Chondrocyte (in vitro differentiated cells): Measurements from ENCODE around the gene NPTX1. TPM values are rescaled to one million over a fixed set of nuclear protein-coding genes. Genes with fewer than 3 reads are reported as not detected.
A peak's percentile ranks its signal among the peaks of the same experiment; 100 is the strongest.

Source experiments
- DNase-seq: peaks from one replicate; pipeline ENCODE4 v3.0.0; 2021; ENCODE audit warnings: mixed read lengths, low spot score
- H3K27ac Mint-ChIP-seq: one replicate; pipeline ENCODE4 v1.8.0; 2021; ENCODE audit warnings: mild to moderate bottlenecking, moderate library complexity, mixed read lengths; ENCODE audit not compliant: unreplicated experiment
- H3K27me3 Mint-ChIP-seq: 2 replicates; pipeline ENCODE4 v1.8.0; 2021; ENCODE audit warnings: low read depth, mixed read lengths
- H3K36me3 Mint-ChIP-seq: 2 replicates; pipeline ENCODE4 v1.8.0; 2021; ENCODE audit warnings: low read depth, mixed read lengths
- H3K4me1 Mint-ChIP-seq: 2 replicates; pipeline ENCODE4 v1.8.0; 2021; ENCODE audit warnings: low read depth, mild to moderate bottlenecking, mixed read lengths
- H3K4me3 Mint-ChIP-seq: one replicate; pipeline ENCODE4 v1.8.0; 2021; ENCODE audit warnings: mild to moderate bottlenecking, moderate library complexity, mixed read lengths; ENCODE audit not compliant: unreplicated experiment
- H3K9me3 Mint-ChIP-seq: 2 replicates; pipeline ENCODE4 v1.8.0; 2021; ENCODE audit warnings: low read depth, mixed read lengths
- total RNA-seq: library from RNA; stranded (reverse); gene quantifications from 3 replicates; pipeline ENCODE4 v1.2.1, GENCODE V29; 2021
- TF ChIP-seq, protein P1 (sequence below): fragments of 200-600 bp; sonication (generic); IDR thresholded peaks from 2 replicates; pipeline ENCODE4 v1.5.0; 2021; ENCODE audit warnings: antibody characterized with exemption, mild to moderate bottlenecking, moderate library complexity

The NPTX1 gene
- total RNA-seq, 1 donor from 2014 or later, result 16.5 TPM

DNA sequence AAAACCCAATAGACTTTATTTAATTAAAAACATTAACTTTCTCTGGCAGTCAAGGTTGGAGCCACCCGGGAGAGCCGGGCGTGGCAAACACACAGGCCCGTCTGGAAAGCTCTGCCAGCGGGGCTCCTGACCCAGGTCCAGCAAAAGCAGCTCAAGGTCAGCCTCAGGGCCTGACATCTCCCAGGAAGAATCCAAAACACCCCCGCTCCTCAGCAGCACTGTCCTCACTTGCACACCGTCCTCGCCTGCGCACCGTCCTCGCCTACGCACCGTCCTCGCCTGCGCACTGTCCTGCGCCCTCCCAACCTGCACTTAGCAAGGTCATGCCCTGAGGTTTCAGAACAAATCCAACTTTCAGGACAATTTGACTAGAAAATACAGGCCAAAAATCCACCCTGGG is 36.8 kb upstream of the NPTX1 start:
- H3K36me3 Mint-ChIP-seq, result no peaks in the 10 kb centered on the region
- no peaks in the 10 kb centered on the region for H3K9me3 Mint-ChIP-seq
- no peak overlapping the region for H3K4me3 Mint-ChIP-seq
- TF ChIP-seq, protein P1, sequence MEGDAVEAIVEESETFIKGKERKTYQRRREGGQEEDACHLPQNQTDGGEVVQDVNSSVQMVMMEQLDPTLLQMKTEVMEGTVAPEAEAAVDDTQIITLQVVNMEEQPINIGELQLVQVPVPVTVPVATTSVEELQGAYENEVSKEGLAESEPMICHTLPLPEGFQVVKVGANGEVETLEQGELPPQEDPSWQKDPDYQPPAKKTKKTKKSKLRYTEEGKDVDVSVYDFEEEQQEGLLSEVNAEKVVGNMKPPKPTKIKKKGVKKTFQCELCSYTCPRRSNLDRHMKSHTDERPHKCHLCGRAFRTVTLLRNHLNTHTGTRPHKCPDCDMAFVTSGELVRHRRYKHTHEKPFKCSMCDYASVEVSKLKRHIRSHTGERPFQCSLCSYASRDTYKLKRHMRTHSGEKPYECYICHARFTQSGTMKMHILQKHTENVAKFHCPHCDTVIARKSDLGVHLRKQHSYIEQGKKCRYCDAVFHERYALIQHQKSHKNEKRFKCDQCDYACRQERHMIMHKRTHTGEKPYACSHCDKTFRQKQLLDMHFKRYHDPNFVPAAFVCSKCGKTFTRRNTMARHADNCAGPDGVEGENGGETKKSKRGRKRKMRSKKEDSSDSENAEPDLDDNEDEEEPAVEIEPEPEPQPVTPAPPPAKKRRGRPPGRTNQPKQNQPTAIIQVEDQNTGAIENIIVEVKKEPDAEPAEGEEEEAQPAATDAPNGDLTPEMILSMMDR, result no peak
- no peak for DNase-seq
- no peaks in the 10 kb centered on the region for H3K27me3 Mint-ChIP-seq
- peaks cover 21% of the 10 kb centered on the region for H3K4me1 Mint-ChIP-seq
- H3K27ac Mint-ChIP-seq, result peak overlapping the region; percentile 85

DNA sequence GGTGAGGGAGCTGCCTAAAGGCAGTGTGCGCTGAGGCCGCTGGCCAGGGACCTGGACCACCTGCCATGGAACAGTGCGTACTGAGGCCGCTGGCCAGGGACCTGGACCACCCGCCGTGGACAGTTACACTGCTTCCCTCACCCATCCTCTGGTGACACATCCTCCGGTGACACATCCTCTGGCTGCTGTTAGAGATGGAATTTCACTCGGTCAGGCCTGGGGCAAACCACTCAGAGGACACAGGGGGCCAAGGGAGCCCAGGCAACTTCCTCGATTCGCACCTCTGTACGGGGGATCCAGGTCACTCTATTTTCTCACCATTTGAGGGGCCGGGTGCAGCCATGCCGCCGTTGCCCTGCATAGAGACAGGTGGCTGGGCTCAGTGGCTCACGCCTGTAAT is 35.8 kb upstream of the NPTX1 start:
- H3K4me3 Mint-ChIP-seq, result no peak overlapping the region
- H3K9me3 Mint-ChIP-seq, result no peaks in the 10 kb centered on the region
- H3K27me3 Mint-ChIP-seq, result no peaks in the 10 kb centered on the region
- no peaks in the 10 kb centered on the region for H3K36me3 Mint-ChIP-seq
- H3K4me1 Mint-ChIP-seq, result peaks cover 21% of the 10 kb centered on the region
- no peak overlapping the region for H3K27ac Mint-ChIP-seq
- TF ChIP-seq, protein P1, result no peak
- DNase-seq, result no peak

DNA sequence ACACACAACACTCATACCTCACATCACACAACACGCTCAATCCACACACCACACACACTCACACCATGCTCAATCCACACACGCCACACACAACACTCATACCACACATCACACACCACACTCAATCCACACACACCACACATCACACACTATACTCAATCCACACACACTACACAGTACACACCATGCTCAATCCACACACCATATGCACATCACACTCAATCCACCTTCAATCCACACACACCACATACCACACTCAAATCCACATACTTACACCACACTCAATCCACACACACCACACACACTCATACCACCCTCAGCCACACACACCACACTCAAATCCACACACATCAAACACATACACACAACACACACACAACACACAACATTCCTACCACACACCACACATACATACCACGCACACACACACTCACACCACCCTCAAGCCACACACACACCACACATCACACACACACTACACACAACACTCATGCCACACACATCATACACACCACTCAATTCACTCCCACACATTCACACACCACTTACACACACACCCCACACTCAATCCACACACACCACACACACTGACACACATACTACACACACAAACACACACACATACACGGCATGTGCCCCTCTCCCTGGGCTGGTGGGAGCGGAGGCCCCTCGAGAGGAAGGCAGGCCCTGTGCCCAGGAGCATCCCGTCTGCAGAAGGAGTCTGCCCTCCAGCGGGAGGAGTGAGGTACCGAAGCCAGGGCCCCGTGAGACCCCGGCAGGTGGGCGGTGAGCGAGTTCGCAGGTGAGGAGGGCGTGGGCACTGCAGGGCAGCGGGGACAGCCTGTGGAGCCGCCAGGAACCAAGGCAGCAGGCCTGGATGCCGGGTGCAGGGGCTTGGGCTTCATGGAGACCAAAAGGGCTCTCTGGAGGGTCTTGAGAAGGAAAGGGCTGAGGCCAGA is 35.1 kb upstream of the NPTX1 start:
- Mint-ChIP-seq H3K9me3 (no peaks in the 10 kb centered on the region), H3K27ac (no peak overlapping the region), H3K36me3 (no peaks in the 10 kb centered on the region), H3K4me3 (no peak overlapping the region), H3K4me1 (peaks cover 21% of the 10 kb centered on the region), H3K27me3 (no peaks in the 10 kb centered on the region)
- TF ChIP-seq, protein P1, result peak; percentile 25
- no peak for DNase-seq

DNA sequence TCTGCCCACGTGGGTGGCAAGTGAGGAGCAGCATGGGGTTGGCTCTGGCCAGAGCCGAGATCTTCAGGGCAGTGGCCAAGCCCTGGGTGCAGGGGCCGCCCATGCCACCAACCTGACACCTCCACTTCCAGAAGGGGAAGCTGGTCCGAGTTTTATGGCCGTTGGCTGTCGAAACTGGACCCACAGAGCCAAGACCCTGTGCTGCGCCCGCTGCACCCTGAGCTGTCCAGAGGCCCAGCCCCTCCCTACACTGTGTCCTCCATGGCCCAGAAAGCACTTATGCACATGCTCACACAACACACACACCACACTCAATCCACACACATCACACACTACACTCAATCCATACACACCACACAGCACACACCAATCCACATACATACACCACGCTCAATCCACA is 34.4 kb upstream of the NPTX1 start:
- Mint-ChIP-seq H3K27ac (no peak overlapping the region), H3K27me3 (no peaks in the 10 kb centered on the region), H3K9me3 (no peaks in the 10 kb centered on the region), H3K4me1 (peaks cover 23% of the 10 kb centered on the region), H3K36me3 (no peaks in the 10 kb centered on the region), H3K4me3 (no peak overlapping the region)
- TF ChIP-seq, protein P1, result no peak
- no peak for DNase-seq

DNA sequence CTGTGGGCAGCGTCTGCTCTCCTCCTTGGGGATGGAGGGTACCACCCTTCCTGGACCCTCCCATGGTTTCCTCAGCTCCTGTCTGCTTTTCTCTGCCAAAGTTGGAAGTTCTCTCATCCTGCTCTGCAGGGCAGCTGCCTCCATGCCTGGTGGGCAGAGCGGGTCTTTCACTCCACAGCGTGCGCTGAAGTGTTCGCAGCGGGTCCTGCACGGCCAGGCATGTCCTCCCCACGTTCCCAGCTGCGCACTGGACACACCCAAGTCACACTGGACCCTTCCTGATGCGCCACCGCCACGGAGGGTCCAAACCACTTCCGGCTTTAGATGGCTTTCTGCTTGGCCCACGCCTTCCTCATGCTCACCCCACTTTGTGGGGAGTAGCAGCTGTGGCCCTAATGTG is 33.7 kb upstream of the NPTX1 start:
- Mint-ChIP-seq H3K27ac (no peak overlapping the region), H3K4me1 (peaks cover 26% of the 10 kb centered on the region), H3K4me3 (no peak overlapping the region), H3K9me3 (no peaks in the 10 kb centered on the region), H3K27me3 (no peaks in the 10 kb centered on the region), H3K36me3 (no peaks in the 10 kb centered on the region)
- TF ChIP-seq, protein P1, result no peak
- no peak for DNase-seq
